Head of caudate nucleus (tissue), 42 donors: Measurements from ENCODE around the gene SLC1A2.

Source experiments
- DNase-seq, 42 donors: peaks; one replicate each; pipeline versions ENCODE4 v3.0.0 to v3.0.0-alpha.2; 2020 to 2021; ENCODE audit warnings: mixed read lengths in 7 of 42
- intact Hi-C: fragments of 100-400 bp; cut with DNase I; formaldehyde crosslinking; loops from one replicate; pipeline ENCODE4 v1.15.0; 2022

Gene SLC1A2

GRCh38 chr11:35290876-35291275, 128.5 kb downstream of the SLC1A2 start:
- intact Hi-C loops = no loop called here
- no peak for DNase-seq

GRCh38 chr11:35289821-35290220, 129.5 kb downstream of the SLC1A2 start:
- intact Hi-C loops = no loop called here
- no peak for DNase-seq

GRCh38 chr11:35288817-35289541, 130.4 kb downstream of the SLC1A2 start:
- intact Hi-C loops = no loop called here
- no peak for DNase-seq

DNA sequence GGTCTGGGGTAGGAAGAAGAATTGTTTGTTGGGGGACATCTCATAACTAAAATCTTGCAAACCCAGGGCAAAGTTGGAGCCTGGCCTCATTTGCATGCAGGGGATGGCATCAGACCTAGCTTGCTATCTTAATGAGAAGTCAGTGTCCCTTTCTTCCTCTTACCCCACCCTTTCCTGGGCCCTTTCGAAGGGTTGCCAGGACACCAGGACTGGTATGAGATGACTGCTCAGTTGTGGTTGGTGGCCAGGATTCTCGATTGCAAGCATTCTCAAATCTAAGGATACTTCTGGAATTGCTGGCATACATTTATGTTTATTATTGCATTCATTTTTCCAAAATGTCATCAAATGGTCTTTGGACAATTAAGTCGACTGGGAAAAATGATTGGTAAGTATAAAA, 131.0 kb downstream of the SLC1A2 start:
- DNase-seq = no peak
- intact Hi-C loops = no loop called here

DNA sequence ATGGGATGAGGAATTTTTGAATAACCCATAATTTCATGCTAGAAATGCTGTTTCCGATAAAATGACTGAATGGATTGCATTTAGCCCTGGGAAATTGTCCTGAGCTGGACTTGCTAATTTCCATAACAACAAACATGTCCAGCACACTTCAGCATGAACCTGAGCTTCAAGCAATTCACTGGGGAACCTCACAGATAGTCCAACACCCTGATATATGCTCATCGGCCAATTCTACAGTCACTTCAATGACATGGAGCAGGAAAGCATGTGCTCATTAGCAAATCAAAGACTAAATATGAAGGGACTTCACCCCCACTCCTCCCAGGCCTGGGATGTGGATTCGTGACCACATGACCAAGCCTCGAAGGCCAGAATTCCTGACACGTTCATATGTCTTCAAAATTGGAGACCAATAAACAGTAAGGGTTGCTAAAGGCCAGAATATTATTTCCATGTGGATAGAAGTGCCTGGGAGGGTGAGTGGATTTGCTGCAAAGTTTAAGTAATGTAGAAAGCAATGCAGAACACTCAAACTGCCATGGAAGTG, 131.9 kb downstream of the SLC1A2 start:
- no peak for DNase-seq
- intact Hi-C loops = no loop called here

GRCh38 chr11:35286126-35286525, 133.2 kb downstream of the SLC1A2 start:
- no peak for DNase-seq
- intact Hi-C loops = no loop called here

- no peak for DNase-seq
- intact Hi-C loops = no loop called here
Measured at GRCh38 chr11:35285471-35285870, 133.9 kb downstream of the SLC1A2 start.

GRCh38 chr11:35282221-35282882, 137.0 kb downstream of the SLC1A2 start:
- intact Hi-C loops = no loop called here
- DNase-seq = no peak

GRCh38 chr11:35281169-35281688, 138.1 kb downstream of the SLC1A2 start:
- no peak for DNase-seq
- intact Hi-C loops = no loop called here

- intact Hi-C loops = no loop called here
- no peak for DNase-seq
Measured at GRCh38 chr11:35280727-35281126, 138.6 kb downstream of the SLC1A2 start.

DNA sequence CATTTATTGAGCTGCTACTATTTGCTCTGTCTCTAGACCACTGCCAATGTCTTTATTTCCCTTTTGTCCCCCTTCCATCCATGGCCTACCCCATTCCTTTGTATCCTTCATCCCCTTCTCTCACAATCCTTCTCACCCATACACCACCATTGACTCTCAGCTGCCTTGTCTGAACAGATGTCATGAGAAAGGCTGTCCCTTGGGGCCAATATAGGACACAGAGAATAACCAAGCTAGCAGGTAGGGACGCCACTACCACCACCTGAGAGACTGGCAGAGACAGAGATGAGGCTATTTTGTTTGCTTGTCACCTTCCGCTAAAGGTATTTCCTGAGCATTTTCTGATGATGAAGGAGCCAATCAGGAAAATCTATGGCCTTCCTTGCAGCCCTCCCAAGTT, 141.5 kb downstream of the SLC1A2 start:
- no peak for DNase-seq
- intact Hi-C loops = no loop called here

- peak in 39 of 42 donors; percentile 12 to 85 (median 54) for DNase-seq
- intact Hi-C loops = no loop called here
Measured at GRCh38 chr11:35276396-35277145, 142.8 kb downstream of the SLC1A2 start.

DNA sequence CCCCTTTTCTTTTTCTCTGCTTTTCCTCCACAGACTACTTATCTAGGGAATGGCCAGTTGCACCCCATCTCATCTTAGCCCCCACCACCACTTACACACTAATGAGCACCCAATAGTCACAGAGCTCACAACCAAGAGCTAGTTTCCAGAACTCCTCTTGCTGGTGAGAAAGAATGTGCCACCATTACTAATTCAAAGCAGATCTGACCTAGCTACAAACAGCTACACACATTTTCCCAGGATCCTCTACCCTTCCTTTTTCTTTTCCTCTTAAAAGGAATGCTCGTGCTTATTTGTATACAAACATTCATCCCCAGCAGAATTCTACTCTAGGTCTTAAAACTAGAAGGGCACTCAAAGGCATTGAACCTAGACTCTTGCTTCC, 143.6 kb downstream of the SLC1A2 start:
- intact Hi-C loops = no loop called here
- DNase-seq = peak in 3 of 42 donors; percentile 18 to 23 (median 20)

GRCh38 chr11:35274909-35275785, 144.2 kb downstream of the SLC1A2 start:
- intact Hi-C loops = no loop called here
- peak in 37 of 42 donors; percentile 8 to 78 (median 42) for DNase-seq

GRCh38 chr11:35272391-35272902, 146.9 kb downstream of the SLC1A2 start:
- intact Hi-C loops = no loop called here
- DNase-seq = peak in 9 of 42 donors; percentile 11 to 46 (median 22)

GRCh38 chr11:35271031-35271430, 148.3 kb downstream of the SLC1A2 start:
- intact Hi-C loops = no loop called here
- DNase-seq = no peak

DNA sequence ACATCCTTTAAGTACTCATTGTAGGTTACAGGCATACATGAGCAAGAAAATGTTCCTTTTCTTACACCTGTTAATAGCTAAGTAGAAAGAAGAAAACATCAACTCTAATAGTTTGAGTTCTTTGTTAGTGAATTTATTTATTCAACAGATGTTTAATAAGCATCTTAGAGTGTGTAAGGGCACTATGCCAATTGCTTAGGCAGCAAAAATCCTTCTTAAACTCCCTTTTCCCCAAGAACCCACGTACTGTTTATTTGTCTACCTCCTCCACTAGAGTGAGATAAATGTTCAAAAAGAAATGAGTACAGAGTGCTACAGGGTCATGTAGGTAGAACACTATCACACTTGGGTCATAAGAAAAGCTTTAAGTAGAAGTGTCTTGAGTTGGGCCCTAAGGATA, 149.0 kb downstream of the SLC1A2 start:
- intact Hi-C loops = no loop called here
- no peak for DNase-seq

DNA sequence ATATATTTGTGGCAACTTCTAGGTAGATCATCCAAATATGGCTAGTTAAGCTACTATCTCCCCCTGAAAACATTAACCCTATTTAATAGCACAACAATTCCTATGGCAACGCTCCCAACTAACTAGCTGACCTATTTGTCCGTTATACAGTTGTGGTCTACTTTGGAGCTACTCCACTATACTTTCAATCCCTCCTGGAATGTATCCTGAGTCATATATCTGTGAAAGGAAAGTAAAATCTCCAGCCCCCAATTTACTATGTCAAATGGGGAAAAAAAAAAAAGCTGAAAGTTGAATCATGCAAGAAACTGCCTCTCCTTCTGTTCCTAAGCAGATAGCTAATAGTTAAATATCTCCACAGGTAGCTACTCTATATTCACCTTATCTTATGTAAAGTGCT, 151.9 kb downstream of the SLC1A2 start:
- intact Hi-C loops = no loop called here
- DNase-seq = no peak
